ENCODE data around the gene CEACAM20.
"Not testable (repeated sequence)": the region's sequence is repeated elsewhere in the genome, so short reads cannot be mapped to it uniquely, and the experiment has no call there.

GRCh38 chr19:44550976-44551375 lies 21.5 kb upstream of the CEACAM20 start:
- TF ChIP-seq POLR2A (IDR thresholded peaks at IDR 0.05) = not testable (repeated sequence)
- TF ChIP-seq, protein P1, sequence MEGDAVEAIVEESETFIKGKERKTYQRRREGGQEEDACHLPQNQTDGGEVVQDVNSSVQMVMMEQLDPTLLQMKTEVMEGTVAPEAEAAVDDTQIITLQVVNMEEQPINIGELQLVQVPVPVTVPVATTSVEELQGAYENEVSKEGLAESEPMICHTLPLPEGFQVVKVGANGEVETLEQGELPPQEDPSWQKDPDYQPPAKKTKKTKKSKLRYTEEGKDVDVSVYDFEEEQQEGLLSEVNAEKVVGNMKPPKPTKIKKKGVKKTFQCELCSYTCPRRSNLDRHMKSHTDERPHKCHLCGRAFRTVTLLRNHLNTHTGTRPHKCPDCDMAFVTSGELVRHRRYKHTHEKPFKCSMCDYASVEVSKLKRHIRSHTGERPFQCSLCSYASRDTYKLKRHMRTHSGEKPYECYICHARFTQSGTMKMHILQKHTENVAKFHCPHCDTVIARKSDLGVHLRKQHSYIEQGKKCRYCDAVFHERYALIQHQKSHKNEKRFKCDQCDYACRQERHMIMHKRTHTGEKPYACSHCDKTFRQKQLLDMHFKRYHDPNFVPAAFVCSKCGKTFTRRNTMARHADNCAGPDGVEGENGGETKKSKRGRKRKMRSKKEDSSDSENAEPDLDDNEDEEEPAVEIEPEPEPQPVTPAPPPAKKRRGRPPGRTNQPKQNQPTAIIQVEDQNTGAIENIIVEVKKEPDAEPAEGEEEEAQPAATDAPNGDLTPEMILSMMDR (IDR thresholded peaks at IDR 0.05) = not testable (repeated sequence)

Measured in adrenal gland (tissue), 5 donors.